NCI-H69 (cell line): Measurements from ENCODE around the gene PRPSAP1.
A peak's percentile ranks its signal among the peaks of the same experiment; 100 is the strongest.
"Not testable (repeated sequence)": the region's sequence is repeated elsewhere in the genome, so short reads cannot be mapped to it uniquely, and the experiment has no call there.

Experiments
- DNase-seq: peaks from one replicate; lab custom pipeline; 2025; lab: John Stamatoyannopoulos, UW

PRPSAP1 gene

DNA sequence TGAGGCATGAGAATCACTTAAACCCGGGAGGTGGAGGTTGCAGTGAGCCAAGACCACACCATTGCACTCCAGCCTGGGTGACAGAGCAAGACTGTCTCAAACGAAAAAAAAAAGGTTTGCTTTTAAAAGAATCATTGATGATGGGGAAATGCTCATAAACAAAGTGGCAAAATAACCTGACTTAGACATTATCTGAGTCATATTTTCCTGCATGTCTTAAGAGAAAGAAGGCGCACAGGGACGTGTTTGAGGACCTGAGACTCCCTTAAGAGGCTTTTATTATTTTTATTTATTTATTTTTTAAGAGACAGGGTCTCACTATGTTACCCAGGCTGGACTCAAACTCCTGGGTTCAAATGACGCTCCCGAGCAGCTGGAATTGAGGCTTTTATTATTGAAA lies 5.7 kb upstream of the PRPSAP1 start:
- no peak for DNase-seq

GRCh38 chr17:76357597-76358158 lies 4.0 kb upstream of the PRPSAP1 start:
- no peak for DNase-seq

DNA sequence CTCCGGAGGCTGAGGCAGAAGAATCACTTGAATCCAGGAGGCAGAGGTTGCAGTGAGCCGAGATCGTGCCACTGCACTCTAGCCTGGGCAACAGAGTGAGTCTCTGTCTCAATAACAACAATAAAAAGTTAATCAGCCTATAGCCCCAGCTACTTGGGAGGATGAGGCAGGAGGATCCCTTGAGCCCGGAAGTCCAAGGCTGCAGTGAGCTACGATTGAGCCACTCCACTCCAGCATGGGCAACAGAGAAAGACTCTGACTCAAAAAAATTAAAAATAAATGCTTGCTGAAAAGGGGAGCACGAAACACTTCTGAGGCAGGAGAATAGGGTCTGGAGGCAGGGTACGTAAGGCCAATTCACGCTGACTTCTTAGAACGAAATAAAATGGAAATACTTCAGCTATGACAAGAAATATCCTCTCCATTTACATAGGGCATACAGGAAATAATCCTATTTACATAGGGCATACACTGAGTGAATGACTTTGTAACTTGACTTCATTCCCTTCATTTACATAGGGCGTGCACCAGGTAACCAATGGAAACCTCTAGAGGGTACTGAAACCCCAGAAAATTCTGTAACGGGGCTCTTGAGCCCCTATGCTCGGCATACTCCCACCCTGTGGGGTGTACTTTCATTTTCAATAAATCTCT lies 3.2 kb upstream of the PRPSAP1 start:
- no peak for DNase-seq

- no peak for DNase-seq
Observed at GRCh38 chr17:76354747-76355310, 1.1 kb upstream of the PRPSAP1 start.

DNA sequence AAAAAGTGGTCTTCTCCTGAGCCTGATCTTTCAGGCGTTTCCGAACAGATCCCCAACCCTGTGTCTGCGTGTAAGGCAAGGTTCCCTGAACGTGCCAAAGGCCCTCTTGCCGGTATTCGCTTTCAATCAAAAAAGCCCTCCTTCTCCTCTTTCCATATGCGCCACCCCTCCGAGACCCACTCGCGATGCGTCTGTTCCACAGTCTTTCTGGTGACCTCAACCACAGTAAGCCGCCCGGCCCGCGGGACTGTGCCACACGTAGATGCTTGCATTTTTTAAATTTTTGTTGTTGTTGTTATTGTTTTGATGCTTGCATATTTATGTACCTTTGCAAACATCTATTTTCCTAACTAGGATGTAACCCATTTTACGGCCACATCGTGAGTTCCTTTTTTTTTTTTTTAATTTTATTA lies 607 bp upstream of the PRPSAP1 start:
- DNase-seq, result no peak

- DNase-seq, result peak; percentile 64
Observed at GRCh38 chr17:76353004-76353598, 615 bp downstream of the PRPSAP1 start.

DNA sequence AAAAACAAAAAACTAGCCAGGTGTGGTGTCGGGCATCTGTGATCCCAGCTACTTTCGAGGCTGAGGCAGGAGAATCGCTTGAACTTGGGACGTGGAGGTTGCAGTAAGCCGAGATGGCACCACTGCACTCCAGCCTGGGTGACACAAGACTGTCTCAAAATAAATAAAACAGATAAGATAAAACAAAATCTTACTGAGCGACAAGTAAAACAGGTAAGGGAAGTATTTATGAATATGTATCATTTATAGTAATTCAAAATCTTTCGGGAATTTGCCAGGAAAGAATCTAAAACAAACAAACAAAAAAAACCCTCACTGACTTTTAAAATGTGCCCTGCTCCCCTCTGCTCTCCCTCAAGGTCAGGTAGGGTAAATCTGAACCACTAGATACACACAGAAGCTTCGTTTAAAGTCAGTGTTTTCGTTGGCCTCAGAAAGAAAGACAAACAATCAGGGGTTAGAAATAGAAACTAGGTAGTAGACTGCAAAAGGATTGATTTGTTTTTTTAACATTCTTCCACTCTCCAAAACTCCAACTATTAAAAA lies 2.1 kb downstream of the PRPSAP1 start:
- DNase-seq, result no peak

- DNase-seq, result no peak
Observed at GRCh38 chr17:76350463-76350862, 3.3 kb downstream of the PRPSAP1 start.

- not testable (repeated sequence) for DNase-seq
Observed at GRCh38 chr17:76346936-76347335, 6.8 kb downstream of the PRPSAP1 start.

- DNase-seq, result no peak
Observed at GRCh38 chr17:76345377-76345974, 8.2 kb downstream of the PRPSAP1 start.

DNA sequence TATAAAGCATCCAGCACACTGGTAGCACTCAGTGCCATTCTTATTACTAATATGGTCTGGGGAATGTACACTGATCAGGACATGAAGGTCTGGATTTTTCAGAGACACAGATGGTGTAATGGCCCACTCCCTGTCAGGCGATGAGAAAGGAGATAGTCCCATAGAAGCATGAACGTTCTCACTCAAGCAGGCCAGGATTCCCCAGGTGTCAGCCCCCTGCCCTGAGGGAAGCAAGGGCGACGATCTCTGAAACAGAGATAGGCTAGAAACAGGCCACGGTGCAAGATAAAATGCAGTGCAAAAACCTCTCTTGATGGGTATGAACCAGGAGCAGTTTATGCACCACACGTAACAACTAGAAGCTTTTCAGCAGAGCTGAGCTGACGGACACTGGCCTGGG lies 10.6 kb downstream of the PRPSAP1 start:
- no peak for DNase-seq

DNA sequence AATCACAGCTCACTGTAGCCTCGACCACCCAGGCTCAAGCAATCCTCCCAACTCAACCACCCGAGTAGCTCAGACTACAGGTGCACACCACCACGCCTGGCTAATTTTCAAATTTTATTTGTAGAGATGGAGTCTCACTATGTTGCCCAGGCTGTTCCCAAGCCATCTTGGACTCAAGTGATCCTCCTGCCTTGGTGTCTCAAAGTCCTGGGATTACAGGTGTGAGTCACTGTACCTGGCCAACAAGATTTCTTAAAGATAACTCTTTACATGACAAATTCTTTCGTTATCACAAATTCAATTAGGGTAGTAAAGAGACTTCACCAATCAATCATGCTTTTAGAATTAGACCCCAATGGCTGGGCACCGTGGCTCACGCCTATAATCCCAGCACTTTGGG lies 12.4 kb downstream of the PRPSAP1 start:
- DNase-seq, result no peak

DNA sequence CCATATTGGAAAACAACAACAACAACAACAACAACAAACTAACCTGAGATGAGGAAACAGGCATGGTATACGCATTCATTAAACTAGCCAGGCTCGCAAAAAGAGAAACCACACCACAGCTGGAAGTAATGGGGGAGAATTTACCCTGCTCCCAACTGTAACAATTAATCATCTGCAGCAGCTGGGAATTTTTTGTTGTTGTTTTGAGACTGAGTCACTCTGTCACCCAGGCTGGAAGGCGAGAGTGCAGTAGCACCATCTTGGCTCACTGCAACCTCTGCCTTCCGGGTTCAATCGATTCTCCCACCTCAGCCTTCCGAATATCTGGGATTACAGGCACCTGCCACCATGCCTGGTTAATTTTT lies 16.3 kb downstream of the PRPSAP1 start:
- no peak for DNase-seq

GRCh38 chr17:76336756-76337412 lies 16.8 kb downstream of the PRPSAP1 start:
- no peak for DNase-seq

- DNase-seq, result no peak
Observed at GRCh38 chr17:76335716-76336381, 17.9 kb downstream of the PRPSAP1 start.

DNA sequence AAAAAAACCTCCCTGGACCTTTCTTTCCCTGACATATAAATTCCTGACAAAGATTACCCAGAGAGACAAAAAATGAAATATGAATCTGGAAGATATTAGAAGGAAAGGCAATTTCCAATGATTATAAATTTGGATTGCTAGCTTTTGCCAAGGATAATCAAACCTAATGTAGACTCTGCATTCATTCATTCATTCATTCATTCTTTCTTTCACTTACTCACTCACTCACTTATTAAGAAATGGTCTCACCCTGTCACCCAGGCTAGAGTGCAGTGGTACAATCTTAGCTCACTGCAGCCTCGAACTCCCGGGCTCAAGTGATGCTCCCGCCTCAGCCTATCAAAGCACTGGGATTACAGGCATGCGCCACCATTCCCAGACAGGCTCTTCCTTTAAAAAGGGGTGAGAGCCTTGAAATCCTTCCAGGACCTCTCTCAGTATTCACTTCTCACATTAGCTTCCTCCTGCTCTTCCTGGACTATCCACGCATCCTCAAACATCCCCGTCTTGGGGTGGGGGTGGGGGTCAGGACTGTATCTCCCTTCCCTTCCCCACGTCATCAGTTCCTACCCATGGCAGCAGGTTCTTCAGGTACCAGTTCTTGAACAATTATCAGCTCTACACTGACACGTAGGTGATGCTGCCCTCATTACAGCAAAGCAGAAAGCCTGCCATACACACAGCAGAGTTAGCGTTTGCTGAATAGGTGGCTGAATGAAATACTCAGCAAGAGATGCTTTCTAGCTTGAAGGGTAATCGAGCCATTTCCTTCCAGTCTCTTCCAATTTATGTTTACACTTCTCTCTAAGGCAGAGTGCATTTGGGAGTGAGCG lies 19.8 kb downstream of the PRPSAP1 start:
- no peak for DNase-seq

DNA sequence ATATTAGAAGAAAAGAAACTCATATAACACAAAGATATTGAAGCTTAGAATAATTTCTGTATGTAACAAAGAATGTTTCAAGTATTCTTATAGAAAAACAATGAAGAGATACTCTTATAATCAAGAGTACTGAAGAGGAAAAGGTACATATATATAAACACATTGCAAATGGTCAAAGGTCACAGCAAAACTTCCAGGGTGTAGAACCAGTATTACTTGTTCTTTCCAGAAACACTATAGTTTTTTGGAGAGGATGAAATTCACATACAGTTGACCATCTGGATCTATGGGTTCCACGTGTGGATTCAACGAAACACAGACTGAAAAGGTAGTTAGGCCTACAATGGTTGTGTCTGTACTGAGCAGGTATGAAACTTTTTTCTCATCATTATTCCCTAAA lies 22.6 kb downstream of the PRPSAP1 start:
- DNase-seq, result no peak

DNA sequence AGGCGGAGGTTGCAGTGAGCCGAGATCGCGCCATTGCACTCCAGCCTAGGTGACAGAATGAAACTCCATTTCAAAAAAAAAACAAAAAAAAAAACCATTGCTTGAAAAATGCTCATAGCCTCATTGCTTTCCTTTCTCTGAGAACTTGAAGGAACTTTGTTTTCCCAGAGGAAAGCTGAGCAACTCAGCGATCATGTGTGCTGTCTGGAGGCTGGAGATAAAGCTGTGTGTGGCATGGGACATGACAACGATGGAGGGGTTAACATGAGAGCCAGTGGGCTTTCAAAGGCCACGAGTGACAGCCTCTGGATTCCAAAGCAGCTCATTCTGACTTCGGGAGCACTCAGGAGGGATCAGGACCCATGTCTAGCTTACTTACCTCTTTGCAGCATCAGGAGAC lies 24.1 kb downstream of the PRPSAP1 start:
- no peak for DNase-seq

DNA sequence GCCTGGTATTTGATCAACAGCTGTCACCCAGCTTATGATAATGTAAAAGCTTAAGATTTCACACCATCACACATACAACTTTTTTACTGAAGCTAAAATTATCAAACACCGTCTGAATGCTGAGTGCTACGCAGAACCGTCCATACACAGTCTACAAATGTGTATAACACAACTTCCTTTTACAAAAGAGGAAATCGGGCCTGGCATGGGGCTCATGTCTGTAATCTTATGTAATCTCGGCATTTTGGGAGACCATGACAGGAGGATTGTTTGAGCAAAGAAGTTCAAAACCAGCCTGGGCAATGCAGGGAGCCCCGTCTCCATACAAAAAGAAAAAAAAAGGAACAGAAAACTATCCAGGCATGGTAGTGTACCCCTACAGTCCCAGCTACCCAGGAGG lies 26.0 kb downstream of the PRPSAP1 start:
- no peak for DNase-seq

DNA sequence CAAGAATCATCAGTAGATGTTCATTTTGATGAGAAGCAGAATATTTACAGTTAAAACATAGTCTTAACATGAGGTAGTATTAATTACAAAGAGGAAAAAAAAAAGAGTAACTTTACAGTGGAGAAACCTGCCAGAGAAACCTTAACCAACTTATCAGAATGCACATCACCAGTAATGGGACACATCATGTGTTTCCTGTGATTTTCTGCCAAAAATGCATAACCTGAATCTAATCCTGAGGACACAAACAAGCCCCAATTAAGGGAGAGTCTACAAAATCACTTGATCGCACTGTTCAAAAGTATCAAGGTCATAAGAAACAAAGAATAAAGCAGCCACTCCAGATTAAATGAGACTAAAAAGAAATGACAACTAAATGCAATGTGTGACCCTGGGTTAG lies 27.4 kb downstream of the PRPSAP1 start:
- DNase-seq, result no peak

GRCh38 chr17:76318586-76318985 lies 35.1 kb downstream of the PRPSAP1 start:
- DNase-seq, result no peak
